A673 (cell line): ENCODE results near the gene TFAP2C.

Source experiments
- CTCF ChIP-seq: fragments of 300-800, 200-600 bp; sonication (generic); conservative IDR thresholded peaks from 2 replicates; pipeline ENCODE4 v1.5.1; 2017; ENCODE audit warnings: low read depth, mild to moderate bottlenecking, antibody characterized with exemption, low read length, moderate library complexity, mixed read lengths
- EZH2 ChIP-seq: fragments of 200-600 bp; sonication (generic); IDR thresholded peaks from 2 replicates; pipeline ENCODE4 v1.6.1; 2017; ENCODE audit warnings: borderline replicate concordance, low read depth, mild to moderate bottlenecking, mixed read lengths, antibody characterized with exemption, low read length; ENCODE audit not compliant: poor library complexity, severe bottlenecking

DNA sequence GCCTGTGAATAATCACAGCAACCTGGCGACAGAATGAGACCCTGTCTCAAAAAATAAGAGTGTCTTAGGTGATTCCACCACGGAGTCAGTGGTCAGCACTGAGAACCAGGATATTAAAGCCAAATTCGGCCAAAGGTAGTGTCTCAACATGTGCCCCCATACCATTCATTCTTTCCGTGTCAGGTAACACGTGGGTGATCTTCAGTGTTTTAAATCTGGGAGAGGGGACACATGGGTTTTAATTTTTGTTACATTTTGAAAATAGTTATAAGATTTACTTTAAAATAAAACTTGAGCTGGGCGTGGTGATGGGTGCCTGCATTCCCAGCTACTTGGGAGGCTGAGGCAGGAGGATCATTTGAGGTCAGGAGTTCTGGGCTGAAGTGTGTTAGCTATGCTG lies 59.0 kb downstream of the TFAP2C start:
- TF ChIP-seq CTCF, result no peak
- TF ChIP-seq EZH2, result no peak
